G401 (cell line): ENCODE measurements around the gene BTBD2. TPM values are rescaled to one million over a fixed set of nuclear protein-coding genes. Genes with fewer than 3 reads are reported as not detected.
"Not testable (repeated sequence)": the region's sequence is repeated elsewhere in the genome, so short reads cannot be mapped to it uniquely, and the experiment has no call there.

Source experiments
- DNase-seq: peaks from one replicate; pipeline ENCODE4 v3.0.0-alpha.2; 2015; ENCODE audit warnings: low spot score
- in situ Hi-C: cut with HindIII; loops from 2 replicates; pipeline ENCODE4 v1.10.0; 2016; ENCODE audit warnings: low sequenced_read_pairs, mixed read lengths
- total RNA-seq: library from RNA; depleted of rRNA; stranded (reverse); fragments of >200 nt; shearing (Covaris generic); gene quantifications from 2 replicates; pipeline ENCODE4 v1.2.3, GENCODE V29; 2014

Gene BTBD2
- total RNA-seq, 1 experiment from 2014 or later: 70.9 TPM

DNA sequence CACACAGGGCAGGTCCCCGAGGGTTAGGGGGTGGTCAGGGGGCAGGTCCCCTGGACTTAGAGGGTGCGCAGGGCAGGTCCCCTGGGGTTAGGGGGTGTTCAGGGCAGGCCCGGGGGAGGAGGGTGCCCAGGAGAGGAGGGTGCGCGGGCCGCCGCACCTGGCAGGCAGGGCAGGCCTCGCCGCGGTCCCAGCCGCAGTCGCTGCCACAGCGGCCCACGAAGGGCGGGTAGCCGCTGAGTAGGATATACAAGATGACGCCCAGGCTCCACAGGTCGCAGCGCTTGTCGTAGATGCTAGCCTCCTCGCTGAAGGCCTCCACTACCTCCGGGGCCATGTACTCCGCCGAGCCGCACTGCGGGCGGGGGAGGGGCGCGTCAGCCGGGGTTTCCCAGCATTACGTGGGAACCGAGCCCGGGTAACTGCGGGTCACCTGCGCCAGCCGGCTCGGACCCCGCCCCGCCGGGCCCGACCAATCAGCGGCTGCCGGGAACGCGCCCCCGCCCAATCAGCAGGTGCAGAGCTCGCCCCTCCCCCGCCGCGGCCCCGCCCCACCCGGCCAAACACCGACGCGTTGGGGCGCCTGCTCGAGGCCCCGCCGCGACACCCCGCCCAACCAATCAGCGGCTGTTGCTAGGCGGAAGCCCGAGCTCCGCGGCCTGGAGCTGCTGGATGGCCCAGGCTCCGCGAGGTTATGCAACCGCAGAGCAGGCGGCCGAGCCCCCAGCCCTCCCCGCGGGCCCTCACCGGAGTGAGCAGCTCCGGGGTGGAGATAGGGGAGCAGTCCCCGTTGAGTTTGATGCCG lies 26.4 kb upstream of the BTBD2 start:
- peak; percentile 95 for DNase-seq
- in situ Hi-C loops: no loop called here

DNA sequence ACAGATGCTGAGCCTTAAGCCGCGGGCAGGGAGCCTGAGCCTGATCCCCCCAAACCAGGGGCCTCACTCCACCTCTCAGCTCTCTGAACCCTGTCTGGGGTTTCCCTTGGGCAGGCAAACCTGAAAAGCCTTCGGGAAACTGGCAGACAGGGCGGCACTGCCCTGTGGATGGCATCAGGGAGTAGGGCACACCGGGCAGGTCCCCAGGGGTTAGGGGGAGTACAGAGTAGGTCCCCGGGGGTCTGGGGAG lies 25.8 kb upstream of the BTBD2 start:
- in situ Hi-C loops: no loop called here
- no peak for DNase-seq

DNA sequence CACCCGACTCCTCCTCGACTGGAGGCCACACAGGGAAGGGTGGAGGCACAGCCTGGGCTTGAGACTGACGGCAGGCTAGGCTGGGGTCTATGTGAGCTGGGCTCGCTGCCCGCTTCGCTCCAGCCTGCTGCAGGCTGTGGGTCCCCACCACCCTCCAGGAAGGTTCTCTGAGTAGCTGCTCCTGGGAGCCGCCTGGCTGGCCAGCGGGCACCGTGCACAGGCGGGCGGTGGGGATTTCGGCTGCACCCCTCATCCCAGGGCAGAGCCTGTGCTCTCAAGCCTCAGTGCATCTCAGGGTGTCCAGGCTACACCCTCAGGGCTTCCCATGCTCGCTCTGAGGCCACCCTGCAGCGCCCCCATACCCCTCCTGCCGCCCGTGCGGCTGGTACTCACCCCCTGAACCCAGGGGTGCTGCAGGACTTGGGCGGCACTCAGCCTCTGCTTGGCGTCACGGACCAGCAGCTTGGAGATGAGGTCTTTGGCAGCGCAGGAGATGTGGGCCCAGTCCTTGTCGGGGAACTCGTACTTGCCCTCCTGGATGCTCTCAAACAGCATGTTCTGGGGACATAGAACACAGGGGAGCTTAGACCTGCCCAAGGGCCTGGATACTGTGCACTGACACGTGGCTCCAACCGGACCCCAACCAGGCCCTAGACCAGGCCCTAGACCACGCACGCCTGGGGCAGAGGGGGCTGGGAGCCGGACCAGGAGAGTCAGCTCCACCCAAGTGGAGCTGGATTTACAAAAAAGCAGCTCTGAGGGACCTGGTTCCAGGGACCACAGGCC lies 25.3 kb upstream of the BTBD2 start:
- in situ Hi-C loops: no loop called here
- DNase-seq: no peak

DNA sequence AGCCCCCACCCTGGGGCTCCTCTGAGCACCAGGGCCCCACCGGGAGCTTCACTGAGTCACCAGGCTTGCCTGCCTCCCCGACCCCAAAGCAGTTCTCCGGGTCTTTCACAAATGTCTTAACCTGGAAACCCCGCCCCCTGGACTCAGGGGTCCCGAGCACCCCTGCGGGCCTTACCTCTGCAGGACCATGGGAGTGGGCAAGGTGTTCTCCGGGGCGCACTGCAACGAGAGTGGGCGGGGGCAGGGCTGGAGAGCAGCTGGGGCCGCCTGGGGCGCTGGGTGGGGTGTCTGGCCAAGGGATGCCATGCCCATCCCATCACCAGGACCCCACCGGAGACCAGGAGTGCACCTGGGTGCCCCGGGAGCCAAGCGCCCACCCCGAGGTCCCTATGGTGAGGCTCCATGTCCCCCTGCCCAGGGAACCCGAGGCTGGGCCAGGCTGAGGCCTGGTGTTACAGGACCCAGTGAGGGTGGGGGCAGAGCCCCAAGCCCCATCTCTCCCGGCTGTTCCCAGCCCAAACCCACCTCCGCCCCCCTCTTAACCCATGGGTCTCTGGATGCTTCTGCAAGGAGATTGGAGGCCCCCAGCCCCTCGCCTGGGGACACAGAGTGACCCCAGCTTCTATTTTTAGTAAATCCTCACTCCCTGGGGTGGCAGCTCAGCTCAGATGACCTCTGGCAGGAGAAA lies 24.6 kb upstream of the BTBD2 start:
- no peak for DNase-seq
- in situ Hi-C loops: no loop called here

DNA sequence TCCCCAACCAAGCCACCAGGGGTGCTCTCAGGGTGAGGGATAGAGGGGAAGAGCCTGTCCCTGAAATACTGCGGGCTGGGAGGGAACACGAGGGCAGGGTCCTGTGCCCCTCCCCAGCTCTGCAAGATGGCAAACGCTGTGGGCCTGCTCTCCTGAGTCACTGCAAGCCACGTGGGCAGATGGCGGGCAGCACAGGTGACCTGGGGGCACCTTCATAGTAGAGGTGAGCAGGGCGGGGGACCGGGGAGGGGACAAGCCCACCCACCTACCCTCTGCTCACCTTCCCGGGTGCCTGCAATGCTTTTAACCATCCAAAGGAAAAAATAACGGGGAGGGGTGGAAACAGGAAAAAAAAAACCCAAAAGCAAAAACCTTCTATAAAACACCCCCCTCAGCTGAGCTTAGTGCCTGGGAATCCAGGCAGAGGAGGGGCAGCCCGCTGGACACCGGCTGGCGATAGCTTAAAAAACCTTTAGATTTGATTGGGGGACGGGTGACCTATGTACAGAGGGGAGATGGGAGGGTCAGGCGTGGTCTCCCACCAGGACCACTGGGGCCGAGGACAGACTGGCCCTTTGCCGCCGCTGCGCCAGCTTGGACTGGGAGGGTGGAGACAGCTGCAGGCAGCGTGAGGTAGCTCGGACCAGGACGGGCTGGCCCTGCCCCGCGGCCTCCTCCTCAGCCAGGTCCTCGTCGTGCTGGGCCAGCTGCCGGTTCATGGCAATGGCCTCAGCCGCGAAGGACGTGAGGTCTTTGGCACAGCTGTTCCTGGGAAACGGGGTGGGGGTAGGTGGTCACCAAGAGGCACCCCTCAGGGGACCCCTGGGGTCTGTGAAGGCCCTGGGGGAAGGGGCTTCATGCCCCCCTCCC lies 23.8 kb upstream of the BTBD2 start:
- in situ Hi-C loops: no loop called here
- DNase-seq: no peak

DNA sequence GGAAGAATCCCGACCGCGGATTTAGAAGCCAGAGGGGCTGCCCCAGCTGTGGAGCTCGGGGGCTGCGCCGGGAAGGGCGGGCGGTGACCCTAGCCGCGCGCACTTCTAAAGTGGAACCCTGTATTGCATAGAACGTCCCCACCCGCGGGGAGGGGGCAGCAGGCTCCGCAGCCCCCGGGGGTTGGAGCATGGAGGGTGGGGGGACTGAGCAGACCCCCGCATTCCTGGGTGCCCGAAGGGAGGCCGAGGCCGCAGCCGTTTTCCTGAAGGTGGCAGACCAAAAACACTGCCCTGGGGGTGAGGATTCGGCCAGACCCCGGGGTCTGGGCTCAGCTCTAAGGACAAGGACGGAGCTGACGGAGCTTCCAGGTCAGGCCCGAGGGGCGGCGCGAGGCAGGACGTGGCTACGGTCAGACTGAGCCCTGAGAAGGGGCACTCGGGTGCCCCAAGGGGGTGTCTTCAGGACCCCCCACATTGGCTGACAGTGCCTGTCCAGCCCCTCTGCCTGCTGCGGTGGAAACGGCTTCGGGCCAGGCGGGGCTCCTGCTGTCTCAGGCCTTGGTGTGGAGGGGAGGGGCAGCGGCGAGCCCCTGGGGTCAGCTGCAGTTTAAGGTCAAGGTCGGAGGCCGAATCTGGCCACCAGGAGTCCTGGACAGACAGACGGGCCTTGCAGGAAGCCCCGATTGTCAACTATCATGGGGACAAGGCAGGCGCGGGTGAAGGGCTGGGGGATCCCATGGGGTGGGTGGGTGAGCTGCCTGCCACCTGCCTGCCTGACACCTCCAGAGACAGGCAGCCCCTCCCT lies 23.0 kb upstream of the BTBD2 start:
- in situ Hi-C loops: no loop called here
- DNase-seq: no peak

DNA sequence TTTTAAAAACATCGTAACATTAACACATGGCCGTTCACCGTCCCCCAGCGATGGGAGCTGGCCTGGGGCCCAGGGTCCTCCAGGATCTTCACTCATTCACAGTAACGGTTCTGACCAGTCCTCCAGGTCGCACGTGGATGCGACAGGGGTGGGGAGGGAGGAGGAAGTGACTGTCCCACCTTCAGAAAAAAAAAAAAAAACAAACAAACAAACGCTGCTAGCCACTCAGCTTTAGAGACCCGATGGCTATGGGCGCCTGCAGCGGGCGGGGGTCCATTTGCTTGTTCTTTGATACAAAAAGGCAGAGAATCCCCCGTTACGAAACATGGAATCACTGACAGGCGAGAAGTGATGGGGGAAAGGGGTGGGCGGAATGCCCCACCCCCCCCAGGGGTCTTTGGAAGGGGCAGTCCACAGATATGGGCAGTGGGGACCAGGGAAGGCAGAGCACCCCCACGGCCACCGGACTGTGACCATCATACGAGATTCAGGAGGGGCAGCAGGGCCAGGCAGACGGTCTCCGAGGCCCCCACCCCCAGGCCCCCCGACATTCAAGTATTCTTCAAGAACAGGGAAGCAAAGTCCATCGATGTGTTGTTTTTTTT lies 22.2 kb upstream of the BTBD2 start:
- DNase-seq: no peak
- in situ Hi-C loops: no loop called here

DNA sequence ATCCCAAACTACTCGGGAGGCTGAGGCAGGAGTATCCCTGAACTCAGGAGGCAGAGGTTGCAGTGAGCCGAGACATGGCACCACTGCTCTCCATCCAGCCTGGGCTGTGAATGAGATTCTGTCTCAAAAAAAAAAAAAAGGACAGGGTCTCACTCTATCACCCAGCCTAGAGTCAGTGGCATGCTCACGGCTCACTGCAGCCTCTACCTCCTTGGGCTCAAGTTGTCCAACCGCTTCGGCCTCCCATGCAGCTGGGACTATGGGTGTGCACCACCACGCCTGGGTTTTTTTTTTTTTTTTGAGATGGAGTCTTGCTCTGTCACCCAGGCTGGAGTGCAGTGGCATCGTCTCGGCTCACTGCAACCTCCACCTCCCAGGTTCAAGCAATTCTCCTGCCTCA lies 20.9 kb upstream of the BTBD2 start:
- in situ Hi-C loops: no loop called here
- no peak for DNase-seq

DNA sequence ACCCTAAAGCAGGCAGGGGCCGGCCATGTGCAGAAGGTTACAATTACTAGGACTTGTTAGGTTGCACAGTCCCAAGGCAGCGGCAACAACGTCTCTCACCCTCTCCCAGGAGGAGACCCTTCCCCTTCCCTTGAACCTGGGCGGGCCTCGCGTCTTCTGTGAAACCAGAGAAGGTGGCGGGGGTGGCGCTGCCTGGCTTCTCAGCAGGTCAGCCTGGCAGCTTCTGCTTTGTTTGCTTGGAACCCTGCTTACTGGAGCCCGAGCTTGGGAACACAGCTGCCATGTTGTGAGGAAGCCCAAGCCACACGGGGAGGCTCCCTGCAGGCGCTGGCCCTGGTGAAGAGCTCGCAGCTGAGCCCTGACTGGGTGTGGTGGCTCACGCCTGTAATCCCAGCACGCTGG lies 20.1 kb upstream of the BTBD2 start:
- no peak for DNase-seq

DNA sequence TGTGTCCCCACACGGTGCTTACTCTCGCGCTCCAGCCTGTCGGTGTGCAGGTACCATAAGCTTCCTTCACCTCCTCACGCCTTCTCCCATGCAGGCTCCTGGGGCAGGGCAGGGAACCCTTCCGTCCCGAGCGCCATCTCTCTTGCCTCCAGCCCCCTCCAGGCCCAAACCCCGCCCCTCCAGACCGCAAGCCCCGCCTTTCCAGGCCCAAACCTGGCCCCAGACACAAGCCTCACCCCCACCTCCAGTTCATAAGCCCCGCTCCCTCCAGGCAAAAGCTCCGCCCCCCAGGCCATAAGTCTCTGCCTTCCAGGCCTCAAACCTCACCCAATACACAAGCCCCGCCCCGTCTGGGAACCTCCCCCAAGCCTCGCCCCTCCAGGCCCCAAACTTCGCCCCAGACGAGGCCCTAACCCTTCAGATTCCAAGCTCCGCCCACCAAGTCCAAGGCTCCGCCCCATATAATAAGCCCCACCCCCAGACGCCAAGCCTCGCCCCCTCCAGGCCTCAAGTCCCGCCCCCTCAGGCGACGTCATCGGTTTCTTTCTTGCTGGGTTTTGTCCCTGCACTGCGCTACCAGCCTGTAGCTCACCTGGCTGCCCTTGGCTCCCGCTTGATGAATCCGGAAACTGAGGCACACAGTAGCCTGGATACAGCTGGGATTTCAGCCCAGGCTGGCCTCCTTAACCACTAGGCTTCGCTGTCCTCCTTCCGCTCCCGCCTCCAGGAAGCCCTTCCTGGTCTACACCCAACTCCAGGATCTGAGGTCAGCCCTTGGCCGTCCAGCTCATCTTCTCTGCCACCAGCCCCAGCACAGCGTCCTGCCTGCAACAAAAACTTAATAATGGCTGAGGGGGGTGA lies 19.4 kb upstream of the BTBD2 start:
- DNase-seq: no peak
- in situ Hi-C loops: no loop called here

More for the DNA sequence above, 20.1 kb upstream of the BTBD2 start:
- in situ Hi-C loops: no loop called here

DNA sequence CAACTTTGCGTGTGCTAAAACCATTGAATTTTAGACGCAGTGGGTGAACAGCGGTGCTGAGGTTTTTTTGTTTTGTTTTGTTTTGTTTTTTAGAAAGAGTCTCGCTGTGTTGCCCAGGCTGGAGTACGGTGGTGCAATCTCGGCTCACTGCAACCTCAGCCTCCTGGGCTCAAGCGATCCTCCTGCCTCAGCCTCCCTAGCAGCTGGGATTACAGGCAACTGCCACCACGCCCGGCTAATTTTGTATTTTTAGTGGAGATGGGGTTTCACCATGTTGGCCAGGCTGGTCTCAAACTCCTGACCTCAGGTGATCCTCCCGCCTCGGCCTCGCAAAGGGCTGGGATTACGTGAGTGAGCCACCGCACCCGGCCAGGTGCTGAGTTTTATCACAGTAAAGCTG lies 18.7 kb upstream of the BTBD2 start:
- DNase-seq, in situ Hi-C loops: not testable (repeated sequence)

DNA sequence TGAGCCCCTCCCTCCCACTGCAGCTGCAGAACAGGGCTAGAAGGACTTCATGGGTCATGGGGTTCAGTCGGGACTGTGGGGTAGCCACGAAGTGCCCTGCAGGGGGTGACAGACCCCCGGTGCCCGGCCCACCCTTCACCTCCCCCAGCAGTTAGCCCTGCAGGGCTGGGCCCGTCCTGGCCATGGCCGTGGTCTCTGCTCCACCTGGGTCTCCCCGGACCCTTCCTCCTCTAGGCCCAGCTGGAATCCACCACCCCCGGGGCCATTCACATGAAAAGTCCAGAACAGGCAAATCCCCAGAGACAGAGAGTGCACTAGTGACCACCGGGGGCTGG lies 18.3 kb upstream of the BTBD2 start:
- DNase-seq: no peak
- in situ Hi-C loops: no loop called here

DNA sequence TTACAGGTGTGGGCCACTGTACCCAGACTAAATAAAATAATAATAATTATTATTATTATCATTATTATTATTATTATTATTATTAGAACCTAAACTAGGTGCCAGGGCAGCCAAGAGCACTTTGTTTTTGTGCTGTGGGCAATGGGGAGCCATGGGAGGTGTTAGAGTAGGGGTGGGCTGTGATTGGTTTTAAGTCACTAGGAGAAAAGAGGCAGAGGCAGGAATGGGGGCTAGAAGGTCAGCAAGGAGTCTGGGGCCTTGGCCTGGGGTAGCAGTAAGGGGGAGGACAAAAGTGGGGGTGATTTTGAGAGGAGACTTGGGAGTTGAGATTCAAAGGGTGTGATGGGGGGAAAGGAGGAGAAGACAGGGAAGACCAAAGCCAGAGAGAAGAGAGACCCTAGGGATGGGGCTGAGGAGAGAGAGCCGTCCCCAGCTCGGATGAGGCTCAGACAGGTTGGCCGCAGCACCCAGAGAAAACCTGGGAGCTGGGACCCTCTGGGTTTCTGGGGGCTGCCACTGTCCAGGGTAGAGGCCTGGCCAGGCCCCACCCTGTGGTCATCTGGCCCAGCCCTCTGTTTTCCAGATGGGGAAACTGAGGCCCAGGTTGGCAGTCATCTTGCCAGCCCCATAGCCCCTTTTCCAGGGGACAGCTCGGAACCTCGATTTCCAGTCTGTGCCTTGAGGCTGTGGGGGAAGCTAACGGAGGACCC lies 17.8 kb upstream of the BTBD2 start:
- in situ Hi-C loops: no loop called here
- DNase-seq: no peak

DNA sequence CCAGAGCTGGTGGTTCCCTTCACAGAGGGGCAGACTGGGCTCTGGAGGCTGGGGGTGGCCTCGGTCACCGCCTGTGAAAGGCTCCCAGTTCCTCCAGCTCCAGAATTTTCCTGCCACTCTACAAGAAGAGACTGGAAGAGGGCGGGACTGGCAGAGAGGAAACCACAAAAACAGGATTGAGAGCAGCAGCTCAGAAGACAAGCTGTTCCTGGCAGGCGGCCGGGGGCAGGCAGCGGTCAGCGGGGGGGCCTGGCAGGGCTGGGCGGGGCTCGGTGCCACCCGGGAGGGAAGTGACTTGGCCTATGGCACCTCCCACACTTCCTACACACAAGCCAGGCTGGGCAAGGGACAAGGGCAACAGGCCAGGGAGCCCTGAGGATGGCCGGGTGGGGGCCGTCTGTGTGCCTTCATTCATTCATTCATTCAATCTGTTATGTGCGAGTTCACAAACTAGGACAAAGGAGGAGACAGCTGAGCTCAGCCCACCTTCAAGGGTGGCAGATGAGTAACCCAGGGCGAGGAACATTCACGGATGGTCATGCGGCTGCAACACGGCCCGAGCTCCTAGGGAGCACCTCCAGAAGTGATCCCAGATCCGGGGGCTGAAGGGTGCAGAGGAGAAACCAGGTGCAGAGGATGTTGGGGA lies 16.9 kb upstream of the BTBD2 start:
- in situ Hi-C loops: no loop called here
- DNase-seq: peak; percentile 97

DNA sequence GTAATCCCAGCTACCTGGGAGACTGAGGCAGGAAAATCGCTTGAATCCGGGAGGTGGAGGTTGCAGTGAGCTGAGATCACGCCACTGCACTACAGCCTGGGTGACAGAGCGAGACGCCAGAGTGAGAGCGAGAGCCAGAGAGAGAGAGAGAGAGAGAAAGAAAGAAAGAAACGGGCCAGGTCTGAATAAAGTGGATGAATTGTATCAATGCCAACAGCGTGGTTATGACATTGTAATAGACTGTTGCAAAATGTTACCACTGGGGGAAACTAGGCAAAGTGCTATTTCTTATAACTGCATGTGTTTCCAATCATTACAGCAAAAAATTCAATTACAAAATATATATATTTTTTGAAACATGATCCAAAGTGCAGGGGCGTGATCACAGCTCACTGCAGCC lies 11.8 kb upstream of the BTBD2 start:
- in situ Hi-C loops: no loop called here
- no peak for DNase-seq

DNA sequence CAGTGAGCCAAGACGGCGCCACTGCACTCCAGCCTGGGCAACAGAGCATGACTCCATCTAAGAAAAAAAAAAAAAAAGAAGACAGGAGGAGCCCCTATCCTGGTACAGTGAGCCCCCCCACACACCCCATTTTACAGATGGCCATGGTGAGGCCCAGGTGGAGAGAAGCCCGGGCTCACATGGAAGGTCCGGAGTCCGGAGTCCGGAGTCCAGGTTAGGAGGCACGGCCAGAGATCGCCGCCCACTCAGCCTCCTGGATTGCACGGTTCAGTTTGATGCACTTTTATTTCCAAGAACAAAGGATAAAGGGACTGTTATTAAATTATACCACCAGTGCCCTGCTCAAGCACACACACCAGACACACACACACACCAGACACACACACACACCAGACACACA lies 11.3 kb upstream of the BTBD2 start:
- in situ Hi-C loops: no loop called here
- no peak for DNase-seq

DNA sequence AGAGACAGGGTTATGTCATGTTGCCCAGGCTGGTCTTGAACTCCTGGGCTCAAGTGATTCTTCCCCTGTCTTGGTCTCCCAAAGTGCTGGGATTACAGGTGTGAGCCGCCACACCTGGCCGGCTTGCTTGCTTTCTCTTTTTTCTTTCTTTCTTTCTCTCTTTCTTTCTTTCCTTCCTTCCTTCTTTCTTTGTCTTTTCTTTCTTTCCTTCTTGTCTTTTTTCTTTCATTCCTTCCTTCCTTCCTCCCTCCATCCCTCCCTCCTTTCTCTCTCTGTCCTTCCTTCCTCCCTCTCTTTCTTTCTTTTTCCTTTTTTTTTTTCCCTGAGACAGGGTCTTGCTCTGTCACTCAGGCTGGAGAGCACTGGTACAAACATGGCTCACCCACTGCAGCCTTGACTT lies 6.8 kb upstream of the BTBD2 start:
- no peak for DNase-seq
- in situ Hi-C loops: no loop called here
